Activated naive CD4-positive, alpha-beta T cell treated with anti-CD3 and anti-CD28 coated beads, Interleukin-2, amount 50 U/mL, for 24 hours (primary cell): Measurements from ENCODE around the gene ASPN.

Source experiments
- H3K27ac Mint-ChIP-seq: one replicate; pipeline ENCODE4 v1.8.0; 2021; ENCODE audit warnings: mild to moderate bottlenecking, mixed read lengths
- H3K27me3 Mint-ChIP-seq: one replicate; pipeline ENCODE4 v1.8.0; 2021; ENCODE audit warnings: mixed read lengths
- H3K36me3 Mint-ChIP-seq: one replicate; pipeline ENCODE4 v1.8.0; 2021; ENCODE audit warnings: mixed read lengths
- H3K4me1 Mint-ChIP-seq: one replicate; pipeline ENCODE4 v1.8.0; 2021; ENCODE audit warnings: mixed read lengths
- H3K4me3 Mint-ChIP-seq: one replicate; pipeline ENCODE4 v1.8.0; 2021; ENCODE audit warnings: mild to moderate bottlenecking, mixed read lengths
- H3K9me3 Mint-ChIP-seq: one replicate; pipeline ENCODE4 v1.8.0; 2021; ENCODE audit warnings: mixed read lengths

The ASPN gene

GRCh38 chr9:92463387-92463786 is 18.9 kb downstream of the ASPN start:
- Mint-ChIP-seq H3K36me3 (no peaks in the 10 kb centered on the region), H3K27me3 (no peaks in the 10 kb centered on the region), H3K9me3 (no peaks in the 10 kb centered on the region), H3K4me3 (no peak overlapping the region), H3K27ac (no peak overlapping the region), H3K4me1 (no peaks in the 10 kb centered on the region)

DNA sequence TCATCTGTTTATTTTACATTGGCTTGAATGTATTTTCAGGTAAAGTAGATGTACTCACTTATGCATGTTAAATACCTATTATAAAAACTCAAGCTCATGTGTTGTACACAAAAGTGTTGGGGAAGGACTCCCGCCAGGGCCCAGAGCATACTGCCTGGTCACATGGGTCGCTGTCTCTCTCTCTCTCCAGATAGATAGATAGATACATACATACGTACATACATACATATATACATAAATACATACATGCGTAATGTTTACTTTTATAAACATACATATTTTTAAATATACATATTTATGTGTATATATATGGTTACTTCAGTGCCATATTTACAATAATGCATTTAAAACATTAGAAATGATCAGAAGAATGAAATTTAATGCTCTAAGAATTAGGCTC is 24.7 kb downstream of the ASPN start:
- Mint-ChIP-seq H3K4me3 (no peak overlapping the region), H3K27ac (no peak overlapping the region), H3K36me3 (peaks cover 3% of the 10 kb centered on the region), H3K9me3 (no peaks in the 10 kb centered on the region), H3K4me1 (no peaks in the 10 kb centered on the region), H3K27me3 (no peaks in the 10 kb centered on the region)

- Mint-ChIP-seq H3K27me3 (no peaks in the 10 kb centered on the region), H3K4me1 (no peaks in the 10 kb centered on the region), H3K4me3 (no peak overlapping the region), H3K9me3 (no peaks in the 10 kb centered on the region), H3K36me3 (peaks cover 3% of the 10 kb centered on the region), H3K27ac (no peak overlapping the region)
Measured at GRCh38 chr9:92455217-92455616, 27.1 kb downstream of the ASPN start.

DNA sequence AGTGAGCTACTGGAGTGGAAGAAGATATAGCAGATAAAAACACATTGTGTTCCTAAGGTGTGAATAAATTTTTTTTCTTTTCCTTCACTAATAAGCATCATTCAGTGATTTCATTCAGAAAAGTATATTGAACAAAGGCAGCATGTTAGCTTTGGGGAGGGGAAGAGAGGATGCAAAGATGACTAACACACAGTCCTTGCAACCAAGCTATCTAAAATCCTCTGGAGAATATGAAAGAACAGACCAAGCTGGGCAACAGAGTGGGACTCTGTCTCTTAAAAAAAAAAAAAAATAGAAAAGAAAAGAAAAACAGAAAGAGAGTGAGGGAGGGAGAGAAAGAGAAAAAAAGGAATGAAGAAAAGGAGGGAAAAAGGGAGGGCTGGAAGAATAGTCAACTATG is 35.8 kb downstream of the ASPN start:
- no peaks in the 10 kb centered on the region for H3K27me3 Mint-ChIP-seq
- no peak overlapping the region for H3K4me3 Mint-ChIP-seq
- H3K36me3 Mint-ChIP-seq, result no peaks in the 10 kb centered on the region
- no peaks in the 10 kb centered on the region for H3K9me3 Mint-ChIP-seq
- H3K27ac Mint-ChIP-seq, result no peak overlapping the region
- no peaks in the 10 kb centered on the region for H3K4me1 Mint-ChIP-seq

GRCh38 chr9:92444841-92445240 is 37.5 kb downstream of the ASPN start:
- H3K4me1 Mint-ChIP-seq, result no peaks in the 10 kb centered on the region
- no peaks in the 10 kb centered on the region for H3K27me3 Mint-ChIP-seq
- H3K9me3 Mint-ChIP-seq, result no peaks in the 10 kb centered on the region
- H3K4me3 Mint-ChIP-seq, result no peak overlapping the region
- H3K27ac Mint-ChIP-seq, result no peak overlapping the region
- H3K36me3 Mint-ChIP-seq, result no peaks in the 10 kb centered on the region

DNA sequence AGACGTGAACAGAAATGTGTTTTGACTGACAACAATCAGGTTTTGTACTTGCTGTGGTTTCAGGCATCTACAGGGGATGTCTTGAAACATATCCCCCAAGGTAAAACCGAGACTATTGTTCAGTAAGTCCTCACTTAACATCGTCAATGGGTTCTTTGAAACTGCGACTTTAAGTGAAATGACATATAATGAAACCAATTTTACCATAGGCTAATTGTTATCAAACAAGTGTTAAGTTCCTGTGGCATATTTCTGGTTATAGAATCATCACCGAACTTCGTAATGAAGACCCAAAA is 41.6 kb downstream of the ASPN start:
- no peak overlapping the region for H3K4me3 Mint-ChIP-seq
- no peaks in the 10 kb centered on the region for H3K36me3 Mint-ChIP-seq
- H3K9me3 Mint-ChIP-seq, result no peaks in the 10 kb centered on the region
- no peaks in the 10 kb centered on the region for H3K4me1 Mint-ChIP-seq
- H3K27me3 Mint-ChIP-seq, result no peaks in the 10 kb centered on the region
- H3K27ac Mint-ChIP-seq, result no peak overlapping the region

GRCh38 chr9:92439921-92440750 is 42.2 kb downstream of the ASPN start:
- H3K27me3 Mint-ChIP-seq, result no peaks in the 10 kb centered on the region
- H3K27ac Mint-ChIP-seq, result no peak overlapping the region
- no peak overlapping the region for H3K4me3 Mint-ChIP-seq
- H3K9me3 Mint-ChIP-seq, result no peaks in the 10 kb centered on the region
- no peaks in the 10 kb centered on the region for H3K4me1 Mint-ChIP-seq
- no peaks in the 10 kb centered on the region for H3K36me3 Mint-ChIP-seq

DNA sequence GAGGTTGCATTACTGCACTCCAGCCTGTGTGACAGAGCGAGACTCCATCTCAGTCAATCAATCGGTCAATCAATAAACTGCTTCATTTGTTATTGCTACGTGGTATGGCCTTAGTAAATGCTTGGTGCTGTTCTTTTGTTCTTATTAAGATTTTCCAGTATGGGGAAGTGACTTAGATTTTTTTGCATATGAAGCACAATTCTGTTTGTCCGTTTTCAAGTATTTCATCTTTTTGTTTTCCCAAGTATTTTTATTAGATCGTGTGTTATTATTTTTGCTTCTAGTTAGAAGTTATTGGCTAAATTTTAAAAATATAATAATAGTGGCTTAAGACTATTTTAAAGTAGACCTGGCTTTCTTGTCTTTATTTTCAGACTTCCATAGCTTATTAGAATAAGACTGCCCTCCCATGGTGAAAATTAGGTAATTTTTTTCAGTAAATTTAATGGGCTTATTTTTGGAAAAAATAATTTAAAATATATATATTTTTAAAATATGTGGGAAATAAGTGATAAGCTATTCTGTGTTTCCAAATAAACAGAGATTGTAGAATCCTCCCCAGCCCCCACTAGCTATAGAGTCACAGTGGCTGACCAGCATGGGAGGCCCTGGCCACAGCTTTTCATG is 43.3 kb downstream of the ASPN start:
- H3K4me3 Mint-ChIP-seq, result no peak overlapping the region
- H3K36me3 Mint-ChIP-seq, result no peaks in the 10 kb centered on the region
- no peaks in the 10 kb centered on the region for H3K9me3 Mint-ChIP-seq
- H3K27ac Mint-ChIP-seq, result no peak overlapping the region
- H3K4me1 Mint-ChIP-seq, result no peaks in the 10 kb centered on the region
- no peaks in the 10 kb centered on the region for H3K27me3 Mint-ChIP-seq

DNA sequence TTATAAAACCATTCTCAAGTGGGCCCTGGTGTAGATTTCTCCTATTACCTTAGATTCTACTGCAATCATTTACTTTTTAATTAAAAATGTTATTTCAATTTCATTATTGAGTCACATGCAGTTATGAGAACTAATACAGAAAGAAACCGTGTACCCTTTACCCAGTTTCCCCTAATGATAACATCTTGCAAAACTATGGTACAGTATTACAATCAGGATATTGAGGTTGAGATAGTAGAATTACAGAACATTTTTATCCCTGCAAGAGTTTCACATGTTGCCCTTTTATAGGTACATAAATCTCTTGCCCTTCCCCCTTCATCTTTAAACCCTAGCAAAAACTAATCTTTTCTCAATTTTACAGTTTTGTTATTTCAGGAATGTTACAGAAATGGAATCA is 47.0 kb downstream of the ASPN start:
- peaks cover 2% of the 10 kb centered on the region for H3K36me3 Mint-ChIP-seq
- H3K4me3 Mint-ChIP-seq, result no peak overlapping the region
- H3K9me3 Mint-ChIP-seq, result no peaks in the 10 kb centered on the region
- no peak overlapping the region for H3K27ac Mint-ChIP-seq
- no peaks in the 10 kb centered on the region for H3K27me3 Mint-ChIP-seq
- no peaks in the 10 kb centered on the region for H3K4me1 Mint-ChIP-seq

DNA sequence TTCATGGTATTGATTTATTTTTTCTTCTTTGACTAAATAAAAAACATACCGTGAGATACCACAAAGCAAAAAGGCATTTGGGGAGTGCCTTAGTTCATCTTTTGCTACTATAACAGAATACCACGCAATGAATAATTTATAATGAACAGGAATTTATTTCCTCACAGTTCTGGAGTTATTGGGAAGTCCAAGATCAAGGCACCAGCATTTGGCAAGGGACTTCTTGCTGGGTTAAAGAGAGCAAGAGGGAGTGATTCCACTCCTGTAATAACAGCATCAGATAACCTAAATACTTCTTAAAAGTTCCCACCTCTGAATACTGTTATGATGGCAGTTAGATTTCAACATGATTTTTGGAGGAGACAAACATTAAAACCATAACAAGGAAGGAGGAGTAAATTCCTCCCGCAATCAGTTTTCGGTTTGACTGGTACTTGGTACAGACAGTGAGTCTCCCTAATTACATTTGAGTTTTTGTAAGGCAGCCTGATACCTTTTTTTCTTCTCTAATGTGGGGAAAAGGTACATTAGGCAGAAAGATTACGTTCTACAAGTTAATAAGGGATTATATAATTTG is 49.2 kb downstream of the ASPN start:
- no peaks in the 10 kb centered on the region for H3K9me3 Mint-ChIP-seq
- H3K4me3 Mint-ChIP-seq, result no peak overlapping the region
- no peaks in the 10 kb centered on the region for H3K27me3 Mint-ChIP-seq
- H3K27ac Mint-ChIP-seq, result no peak overlapping the region
- no peaks in the 10 kb centered on the region for H3K4me1 Mint-ChIP-seq
- peaks cover 4% of the 10 kb centered on the region for H3K36me3 Mint-ChIP-seq

GRCh38 chr9:92432350-92432749 is 50.0 kb downstream of the ASPN start:
- no peaks in the 10 kb centered on the region for H3K4me1 Mint-ChIP-seq
- H3K27ac Mint-ChIP-seq, result no peak overlapping the region
- no peaks in the 10 kb centered on the region for H3K9me3 Mint-ChIP-seq
- H3K4me3 Mint-ChIP-seq, result no peak overlapping the region
- no peaks in the 10 kb centered on the region for H3K27me3 Mint-ChIP-seq
- H3K36me3 Mint-ChIP-seq, result peaks cover 4% of the 10 kb centered on the region

DNA sequence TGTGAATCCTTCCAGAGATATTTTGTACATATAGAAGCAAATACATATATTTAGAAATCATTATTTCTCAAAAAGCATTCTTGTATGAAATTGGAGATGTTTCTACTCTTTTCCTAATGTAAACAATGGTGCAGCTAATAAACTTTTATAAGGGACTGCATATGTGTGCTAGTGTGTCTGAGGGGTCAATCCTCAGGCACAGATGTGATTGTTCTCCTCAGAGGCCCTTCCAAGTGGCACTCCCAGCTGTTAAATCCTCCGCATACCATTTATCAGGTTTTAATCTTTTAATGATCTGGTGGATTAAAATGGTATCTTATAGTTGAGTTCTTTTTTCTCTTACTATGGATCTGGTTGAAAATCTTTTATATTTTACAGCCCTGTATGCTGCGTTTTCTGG is 52.5 kb downstream of the ASPN start:
- Mint-ChIP-seq H3K27me3 (no peaks in the 10 kb centered on the region), H3K27ac (no peak overlapping the region), H3K4me1 (no peaks in the 10 kb centered on the region), H3K9me3 (no peaks in the 10 kb centered on the region), H3K4me3 (no peak overlapping the region), H3K36me3 (peaks cover 4% of the 10 kb centered on the region)

- Mint-ChIP-seq H3K27ac (no peak overlapping the region), H3K4me1 (no peaks in the 10 kb centered on the region), H3K9me3 (no peaks in the 10 kb centered on the region), H3K4me3 (no peak overlapping the region), H3K27me3 (no peaks in the 10 kb centered on the region), H3K36me3 (peaks cover 4% of the 10 kb centered on the region)
Measured at GRCh38 chr9:92426501-92427145, 55.7 kb downstream of the ASPN start.

- Mint-ChIP-seq H3K4me1 (no peaks in the 10 kb centered on the region), H3K27me3 (no peaks in the 10 kb centered on the region), H3K9me3 (no peaks in the 10 kb centered on the region), H3K27ac (no peak overlapping the region), H3K4me3 (no peak overlapping the region), H3K36me3 (peaks cover 2% of the 10 kb centered on the region)
Measured at GRCh38 chr9:92425474-92425873, 56.8 kb downstream of the ASPN start.

DNA sequence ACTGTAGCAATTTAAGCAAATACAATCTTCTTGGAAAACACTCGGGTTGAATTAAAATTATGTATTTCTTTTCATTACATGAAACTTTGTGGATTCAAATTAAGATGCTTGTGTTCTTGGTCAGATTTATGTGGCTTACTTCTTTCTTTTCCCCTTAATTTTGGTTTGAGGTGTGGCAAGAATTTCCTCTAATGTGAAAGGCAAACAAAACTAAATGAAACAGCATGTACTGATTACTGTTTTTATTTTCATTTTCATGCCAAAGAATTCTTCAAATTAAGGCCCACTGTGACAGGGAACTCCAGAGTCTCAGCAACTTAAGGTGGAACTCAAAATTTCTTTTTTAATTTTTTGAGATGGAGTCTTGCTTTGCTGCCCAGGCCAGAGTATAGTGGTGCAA is 58.0 kb downstream of the ASPN start, which contains the start of gene OMD:
TSS of gene OMD (minus strand) at position 132 of the 400 bp plus-strand sequence. CDS start 6,913 bp downstream, outside the sequence.
- Mint-ChIP-seq H3K4me1 (no peaks in the 10 kb centered on the region), H3K9me3 (no peaks in the 10 kb centered on the region), H3K4me3 (no peak within 1 kb of the TSS), H3K36me3 (peaks cover 1% of the 10 kb centered on the region), H3K27ac (no peak within 1 kb of the TSS), H3K27me3 (no peaks in the 10 kb centered on the region)

- no peaks in the 10 kb centered on the region for H3K4me1 Mint-ChIP-seq
- no peak overlapping the region for H3K4me3 Mint-ChIP-seq
- no peaks in the 10 kb centered on the region for H3K9me3 Mint-ChIP-seq
- peaks cover 1% of the 10 kb centered on the region for H3K36me3 Mint-ChIP-seq
- no peak overlapping the region for H3K27ac Mint-ChIP-seq
- no peaks in the 10 kb centered on the region for H3K27me3 Mint-ChIP-seq
Measured at GRCh38 chr9:92423612-92424011, 58.7 kb downstream of the ASPN start.
